Heart left ventricle (tissue), 16 donors: ENCODE measurements around the gene WFDC1. TPM values are rescaled to one million over a fixed set of nuclear protein-coding genes. Genes with fewer than 3 reads are reported as not detected.

Experiments used
- ATAC-seq, 4 donors: fragments of 200-7000 bp; cut with Tn5 transposase; one replicate each; pipeline ENCODE4 v1.9.1; 2020 to 2022; ENCODE audit warnings: moderate library complexity in 4 of 4, mild to moderate bottlenecking in 3 of 4, moderate number of reproducible peaks in 1 of 4
- DNase-seq, 5 donors: peaks; one replicate each; pipeline ENCODE4 v3.0.0-alpha.2; 2020
- H3K27ac ChIP-seq, 12 donors: fragments of 200-600 bp; sonication (generic) in 4 of 12; one replicate each; pipeline versions ENCODE4 v1.5.0 to v1.8.0; 2016 to 2022; ENCODE audit warnings: mild to moderate bottlenecking in 2 of 12
- H3K27me3 ChIP-seq, 9 donors: fragments of 200-600 bp; sonication (generic) in 2 of 9; one replicate each; pipeline versions ENCODE4 v1.5.1 to v1.8.0; 2016 to 2022; ENCODE audit warnings: mild to moderate bottlenecking in 3 of 9
- H3K36me3 ChIP-seq, 9 donors: fragments of 200-600 bp; sonication (generic) in 2 of 9; one replicate each; pipeline versions ENCODE4 v1.5.0 to v1.8.0; 2018 to 2022; ENCODE audit warnings: mild to moderate bottlenecking in 2 of 9
- H3K4me1 ChIP-seq, 12 donors: fragments of 200-600 bp; sonication (generic) in 4 of 12; one replicate each; pipeline versions ENCODE4 v1.5.0 to v1.8.0; 2016 to 2022; ENCODE audit warnings: mild to moderate bottlenecking in 3 of 12
- H3K4me3 ChIP-seq, 12 donors: fragments of 200-600 bp; sonication (generic) in 4 of 12; one replicate each; pipeline versions ENCODE4 v1.5.0 to v1.8.0; 2017 to 2022; ENCODE audit warnings: mild to moderate bottlenecking in 9 of 12, moderate library complexity in 4 of 12
- H3K9me3 ChIP-seq, 12 donors: fragments of 200-600 bp; sonication (generic) in 4 of 12; one replicate each; pipeline versions ENCODE4 v1.5.0 to v1.8.0; 2016 to 2022; ENCODE audit warnings: mild to moderate bottlenecking in 1 of 12
- CTCF ChIP-seq, 12 donors: fragments of 200-600 bp; sonication (generic) in 4 of 12; IDR thresholded peaks; one replicate each; pipeline versions ENCODE4 v1.5.0 to v1.8.0; 2018 to 2022; ENCODE audit warnings: antibody characterized with exemption in 12 of 12, mild to moderate bottlenecking in 5 of 12
- POLR2A ChIP-seq, 2 donors: fragments of 450-650 bp; IDR thresholded peaks; one replicate each; pipeline ENCODE4 v1.6.1; 2017; ENCODE audit warnings: antibody characterized with exemption in 2 of 2, mild to moderate bottlenecking in 2 of 2, moderate library complexity in 2 of 2
- WGBS, 4 donors: extraction: QIAGEN DNeasy Blood & Tissue Kit in 2 of 4; methylation state at CpG; one replicate each; pipeline versions ENCODE4 v1.1.5 to v1.1.7; 2013 to 2018; 5-methylcytosine and 5-hydroxymethylcytosine counted together
- intact Hi-C, 10 donors: fragments of 100-400 bp; cut with DNase I; formaldehyde crosslinking; loops; one replicate each; pipeline versions ENCODE4 v1.11.1 to v1.14.2; 2022
- polyA plus RNA-seq, 2 donors: library from polyadenylated mRNA; stranded (reverse); fragments of 200-250 nt; gene quantifications; one replicate each; pipeline ENCODE4 v1.2.3, GENCODE V29; 2013
- total RNA-seq, 9 donors: library from RNA; depleted of rRNA in 2 of 9; stranded (reverse); fragments of >200 nt in 2 of 9; fragmentation: NEBNext Ultra II Directional in 3 of 9; extraction: Animal tissue kit (Norgen Biotek cat#: 25700) in 3 of 9; gene quantifications; one replicate each; pipeline versions ENCODE4 v1.1.0 to v1.2.4, GENCODE V29; 2016 to 2023
- donor health status: ischemic (EF 13 %, LVEDD 7.1; RV severe dilation, severe dysfunction).
- donor health status: healthy with polysubstance abuse.
- donor health status: DM: no; HTN: yes; CAD: no.
- donor health status: DM: no; HTN: no; CAD: no.
- donor health status: ischemic (EF 25% LVEDD 6.9; RV normal size, moderate dysfunction).
- donor health status: ischemic (EF 25% LVEDD 5.7; RV mildly dilated, moderate dysfunction).
- donor health status: healthy.
- donor health status: DM: yes; HTN: yes; CAD: no.
- donor health status: ischemic (EF 35%, LVEDD 5.7; RV mildly dilated, moderate dysfunction).
- donor health status: nonischemic (EF 11% LVEDD 7.7; RV severe dilation, severe dysfunction).
- donor health status: DM: yes; HTN: yes; CAD: no.
- donor health status: PGD.
- donor health status: ischemic (EF 29% LVEDD 5.4; RV normal size, mild dysfunction).
- donor health status: nonischemic (EF 23%, LVEDD 6.1; RV moderate dilation, normal function).

Gene WFDC1
- total and polyA plus RNA-seq, 11 donors = 0.50 to 5.4 (median 1.6) TPM

- TF ChIP-seq CTCF (IDR thresholded peaks at IDR 0.05) (no peak), POLR2A (IDR thresholded peaks at IDR 0.05) (no peak)
- ATAC-seq = no peak
- Histone ChIP-seq H3K27me3 (peaks cover 0 to 15% (median 0%) of the 10 kb centered on the region in 9 donors), H3K27ac (no peak overlapping the region), H3K9me3 (no peaks in the 10 kb centered on the region), H3K4me3 (no peak overlapping the region), H3K36me3 (no peaks in the 10 kb centered on the region), H3K4me1 (no peaks in the 10 kb centered on the region)
- WGBS, 4 donors = 87 to 91% (median 90%) methylated on average over 6 of the region's 6 CpGs
- no peak for DNase-seq
- intact Hi-C loops = no loop called here
Measured at GRCh38 chr16:84247331-84247730, 47.3 kb upstream of the WFDC1 start.

GRCh38 chr16:84247844-84248243 lies 46.8 kb upstream of the WFDC1 start:
- no peaks in the 10 kb centered on the region for H3K9me3 ChIP-seq
- TF ChIP-seq CTCF (IDR thresholded peaks at IDR 0.05) = no peak
- TF ChIP-seq POLR2A (IDR thresholded peaks at IDR 0.05) = no peak
- H3K36me3 ChIP-seq = no peaks in the 10 kb centered on the region
- intact Hi-C loops = no loop called here
- H3K27ac ChIP-seq = no peak overlapping the region
- ATAC-seq = no peak
- H3K27me3 ChIP-seq = peaks cover 0 to 10% (median 0%) of the 10 kb centered on the region in 9 donors
- H3K4me3 ChIP-seq = no peak overlapping the region
- 85 to 87% (median 86%) methylated on average over 5 of the region's 5 CpGs for WGBS, 4 donors
- DNase-seq = no peak
- H3K4me1 ChIP-seq = no peaks in the 10 kb centered on the region

- H3K4me3 ChIP-seq = no peak overlapping the region
- ATAC-seq = no peak
- 62 to 69% (median 64%) methylated on average over 7 of the region's 7 CpGs for WGBS, 4 donors
- intact Hi-C loops = no loop called here
- no peak for DNase-seq
- TF ChIP-seq POLR2A (IDR thresholded peaks at IDR 0.05) (no peak), CTCF (IDR thresholded peaks at IDR 0.05) (no peak)
- no peaks in the 10 kb centered on the region for H3K4me1 ChIP-seq
- peaks cover 0 to 11% (median 4%) of the 10 kb centered on the region in 12 donors for H3K9me3 ChIP-seq
- H3K36me3 ChIP-seq = no peaks in the 10 kb centered on the region
- H3K27me3 ChIP-seq = no peaks in the 10 kb centered on the region
- no peak overlapping the region for H3K27ac ChIP-seq
Measured at GRCh38 chr16:84252184-84252583, 42.5 kb upstream of the WFDC1 start.

- peaks cover 0 to 11% (median 4%) of the 10 kb centered on the region in 12 donors for H3K9me3 ChIP-seq
- intact Hi-C loops = no loop called here
- H3K27ac ChIP-seq = no peak overlapping the region
- TF ChIP-seq POLR2A (IDR thresholded peaks at IDR 0.05) (no peak), CTCF (IDR thresholded peaks at IDR 0.05) (no peak)
- no peaks in the 10 kb centered on the region for H3K4me1 ChIP-seq
- DNase-seq (no peak), ATAC-seq (no peak)
- no peaks in the 10 kb centered on the region for H3K36me3 ChIP-seq
- 71 to 87% (median 77%) methylated on average over 4 of the region's 4 CpGs for WGBS, 4 donors
- no peaks in the 10 kb centered on the region for H3K27me3 ChIP-seq
- no peak overlapping the region for H3K4me3 ChIP-seq
Measured at GRCh38 chr16:84253173-84253572, 41.5 kb upstream of the WFDC1 start.
